SJSA1 (cell line): ENCODE measurements around the gene UBA7. TPM values are rescaled to one million over a fixed set of nuclear protein-coding genes. Genes with fewer than 3 reads are reported as not detected.

Experiments used
- DNase-seq, 2 experiments: peaks; one replicate each; pipeline ENCODE4 v3.0.0-alpha.2; 2015 to 2020; ENCODE audit warnings: low spot score in 2 of 2, low read depth in 1 of 2
- H3K27ac ChIP-seq: fragments of 250-450 bp; sonication (Bioruptor Pico); 2 replicates; pipeline ENCODE4 v1.5.1; 2020; ENCODE audit warnings: mild to moderate bottlenecking, moderate library complexity
- H3K27me3 ChIP-seq: fragments of 250-450 bp; sonication (Bioruptor Pico); replicated peaks from 2 replicates; pipeline ENCODE4 v1.5.1; 2020; ENCODE audit warnings: mild to moderate bottlenecking, moderate library complexity
- H3K36me3 ChIP-seq: fragments of 250-450 bp; sonication (Bioruptor Pico); 2 replicates; pipeline ENCODE4 v1.5.1; 2020; ENCODE audit warnings: mild to moderate bottlenecking
- H3K4me1 ChIP-seq: fragments of 250-450 bp; sonication (Bioruptor Pico); replicated peaks from 2 replicates; pipeline ENCODE4 v1.6.1; 2021; ENCODE audit warnings: mild to moderate bottlenecking
- H3K4me3 ChIP-seq: fragments of 250-450 bp; sonication (Bioruptor Pico); 2 replicates; pipeline ENCODE4 v1.5.1; 2020; ENCODE audit warnings: mild to moderate bottlenecking
- H3K9me3 ChIP-seq: fragments of 250-450 bp; sonication (Bioruptor Pico); replicated peaks from 2 replicates; pipeline ENCODE4 v1.5.1; 2020; ENCODE audit warnings: mild to moderate bottlenecking
- total RNA-seq: library from RNA; depleted of rRNA; stranded (reverse); fragments of >200 nt; shearing (Covaris generic); gene quantifications from 2 replicates; pipeline ENCODE4 v1.2.3, GENCODE V29; 2014; rRNA removed

Gene UBA7
- total RNA-seq, 1 experiment from 2014 or later = 11.7 TPM

DNA sequence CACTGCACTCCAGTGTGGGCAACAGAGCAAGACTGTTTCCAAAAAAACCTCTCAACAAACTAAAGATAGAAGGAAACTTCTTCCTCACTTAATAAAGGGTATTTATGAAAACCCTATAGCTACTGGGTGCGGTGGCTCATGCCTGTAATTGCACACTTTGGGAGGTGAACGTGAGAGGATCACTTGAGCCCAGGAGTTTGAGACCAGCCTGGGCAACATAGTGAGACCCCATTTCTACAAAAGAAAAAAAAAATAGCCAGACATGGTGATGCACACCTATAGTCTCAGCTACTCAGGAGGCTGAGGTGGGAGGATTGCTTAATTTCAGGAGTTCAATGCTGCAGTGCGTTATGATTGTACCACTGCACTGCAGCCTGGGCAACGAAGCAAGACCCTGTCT is 49.8 kb downstream of the UBA7 start:
- Histone ChIP-seq H3K27ac (no peak overlapping the region), H3K4me3 (no peak overlapping the region), H3K27me3 (no peaks in the 10 kb centered on the region), H3K4me1 (peaks cover 1% of the 10 kb centered on the region), H3K9me3 (no peaks in the 10 kb centered on the region), H3K36me3 (0 out of 2 replicates have a peak, but pooled peaks cover under 1% of the 10 kb centered on the region)
- DNase-seq = no peak

GRCh38 chr3:49761661-49762060 is 52.1 kb downstream of the UBA7 start:
- no peaks in the 10 kb centered on the region for H3K27me3 ChIP-seq
- H3K4me1 ChIP-seq = no peaks in the 10 kb centered on the region
- H3K9me3 ChIP-seq = no peaks in the 10 kb centered on the region
- no peaks in the 10 kb centered on the region for H3K36me3 ChIP-seq
- H3K4me3 ChIP-seq = no peak overlapping the region
- no peak for DNase-seq
- H3K27ac ChIP-seq = no peak overlapping the region

- Histone ChIP-seq H3K36me3 (no peaks in the 10 kb centered on the region), H3K27me3 (no peaks in the 10 kb centered on the region), H3K4me3 (no peak overlapping the region), H3K9me3 (no peaks in the 10 kb centered on the region), H3K27ac (no peak overlapping the region), H3K4me1 (no peaks in the 10 kb centered on the region)
- no peak for DNase-seq
Measured at GRCh38 chr3:49759226-49759625, 54.5 kb downstream of the UBA7 start.

DNA sequence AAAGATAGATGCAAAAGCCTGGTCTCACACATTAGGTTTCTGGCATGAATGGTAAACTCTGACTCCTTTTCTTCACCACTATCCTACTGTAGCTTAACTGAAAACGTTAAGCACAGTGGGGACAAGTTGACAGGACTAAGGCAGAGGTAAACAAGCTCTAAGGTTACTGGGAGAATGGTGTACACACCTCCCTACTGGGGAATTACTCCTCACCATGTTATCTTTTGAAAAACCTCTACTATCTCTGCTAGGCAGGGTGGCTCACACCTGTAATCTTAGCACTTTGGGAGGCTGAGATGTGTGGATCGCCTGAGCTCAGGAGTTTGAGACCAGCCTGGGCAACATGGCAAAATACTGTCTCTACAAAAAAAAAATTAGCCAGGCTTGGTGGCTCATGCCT is 56.6 kb downstream of the UBA7 start:
- DNase-seq = no peak
- no peaks in the 10 kb centered on the region for H3K4me1 ChIP-seq
- no peaks in the 10 kb centered on the region for H3K36me3 ChIP-seq
- no peak overlapping the region for H3K27ac ChIP-seq
- H3K4me3 ChIP-seq = no peak overlapping the region
- no peaks in the 10 kb centered on the region for H3K27me3 ChIP-seq
- H3K9me3 ChIP-seq = no peaks in the 10 kb centered on the region

- Histone ChIP-seq H3K36me3 (no peaks in the 10 kb centered on the region), H3K27me3 (no peaks in the 10 kb centered on the region), H3K4me1 (no peaks in the 10 kb centered on the region), H3K9me3 (no peaks in the 10 kb centered on the region), H3K27ac (no peak overlapping the region), H3K4me3 (no peak overlapping the region)
- DNase-seq = no peak
Measured at GRCh38 chr3:49756036-49756435, 57.7 kb downstream of the UBA7 start.

Other genes with a start within 250 kb of the UBA7 start
- gene APEH, start 139.6 kb downstream of the UBA7 start, total RNA-seq = 97.9 and 135 TPM in 2 replicates
- gene MST1, start 124.5 kb downstream of the UBA7 start, total RNA-seq = 0.50 and 1.2 TPM in 2 replicates
- 6.0 and 17.1 TPM in 2 replicates for gene RNF123, start 124.4 kb downstream of the UBA7 start, total RNA-seq
- gene AMIGO3, start 94.3 kb downstream of the UBA7 start, total RNA-seq = 4.0 and 4.3 TPM in 2 replicates
- 26.5 and 32.2 TPM in 2 replicates for gene GMPPB, start 90.0 kb downstream of the UBA7 start, total RNA-seq
- 17.5 and 22.5 TPM in 2 replicates for gene IP6K1, start 27.4 kb downstream of the UBA7 start, total RNA-seq
- not detected in 2 replicates for gene CDHR4, start 14.1 kb downstream of the UBA7 start, total RNA-seq
- 0.56 and 1.3 TPM in 2 replicates for gene INKA1, start 10.7 kb downstream of the UBA7 start, total RNA-seq
- gene TRAIP, start 42.6 kb upstream of the UBA7 start, total RNA-seq = 3.0 and 9.3 TPM in 2 replicates
- gene CAMKV, start 56.0 kb upstream of the UBA7 start, total RNA-seq = not detected in 2 replicates
- gene MST1R, start 89.9 kb upstream of the UBA7 start, total RNA-seq = not detected in 2 replicates
- 7.6 and 7.8 TPM in 2 replicates for gene MON1A, start 115.9 kb upstream of the UBA7 start, total RNA-seq
- gene RBM6, start 126.2 kb upstream of the UBA7 start, total RNA-seq = 38.8 and 45.9 TPM in 2 replicates